HepG2 (cell line): Measurements from ENCODE around the gene DNALI1. TPM values are rescaled to one million over a fixed set of nuclear protein-coding genes. Genes with fewer than 3 reads are reported as not detected.
A peak's percentile ranks its signal among the peaks of the same experiment; 100 is the strongest.

Source experiments
- ATF3 ChIP-seq: sonication (generic); formaldehyde crosslinking; IDR thresholded peaks from 2 replicates; pipeline ENCODE4 v1.4.0; 2020; ENCODE audit warnings: missing genetic modification reagents
- BORCS8-MEF2B ChIP-seq: sonication (generic); formaldehyde crosslinking; IDR thresholded peaks from 2 replicates; pipeline ENCODE4 v1.8.0; 2022; ENCODE audit warnings: mild to moderate bottlenecking, missing genetic modification reagents
- CCDC6 ChIP-seq: sonication (generic); formaldehyde crosslinking; IDR thresholded peaks from 2 replicates; pipeline ENCODE4 v1.8.1; 2022; ENCODE audit warnings: mild to moderate bottlenecking, missing genetic modification reagents, moderate library complexity
- FOXA1 ChIP-seq, 2 experiments: fragments of 450-650 bp in 1 of 2; sonication (generic) in 1 of 2; formaldehyde crosslinking in 1 of 2; IDR thresholded peaks; 2 replicates each; pipeline versions ENCODE4 v1.4.0 to v1.6.1; 2016 to 2020; ENCODE audit warnings: missing genetic modification reagents in 1 of 2
- HDAC1 ChIP-seq: sonication (generic); formaldehyde crosslinking; IDR thresholded peaks from 2 replicates; pipeline ENCODE4 v1.5.1; 2020; ENCODE audit warnings: mild to moderate bottlenecking, missing genetic modification reagents
- KAT8 ChIP-seq: IDR thresholded peaks from 2 replicates; pipeline ENCODE4 v1.6.1; 2016; ENCODE audit warnings: missing genetic modification reagents, missing compliant biosample characterization
- MBD4 ChIP-seq: IDR thresholded peaks from 2 replicates; pipeline ENCODE4 v1.6.1; 2012; ENCODE audit warnings: low read length, inconsistent platforms, borderline replicate concordance
- NCOA5 ChIP-seq: sonication (generic); formaldehyde crosslinking; IDR thresholded peaks from 2 replicates; pipeline ENCODE4 v1.4.0; 2020; ENCODE audit warnings: missing genetic modification reagents
- NFKB2 ChIP-seq: sonication (generic); formaldehyde crosslinking; IDR thresholded peaks from 2 replicates; pipeline ENCODE4 v1.4.0; 2020; ENCODE audit warnings: missing genetic modification reagents, borderline replicate concordance
- NFYB ChIP-seq: sonication (generic); formaldehyde crosslinking; IDR thresholded peaks from 2 replicates; pipeline ENCODE4 v1.4.0; 2020; ENCODE audit warnings: missing genetic modification reagents
- NR1H2 ChIP-seq: sonication (generic); formaldehyde crosslinking; IDR thresholded peaks from 2 replicates; pipeline ENCODE4 v1.8.1; 2022; ENCODE audit warnings: low read depth, missing genetic modification reagents, borderline replicate concordance
- PHF8 ChIP-seq: sonication (generic); formaldehyde crosslinking; IDR thresholded peaks from 2 replicates; pipeline ENCODE4 v1.5.0; 2020; ENCODE audit warnings: missing genetic modification reagents
- RFX3 ChIP-seq: IDR thresholded peaks from 2 replicates; pipeline ENCODE4 v1.6.1; 2016; ENCODE audit warnings: missing biosample characterization, missing genetic modification reagents
- SNRNP70 ChIP-seq: fragments of 200-400 bp; formaldehyde crosslinking; IDR thresholded peaks from 2 replicates; pipeline ENCODE4 v1.6.1; 2017; ENCODE audit warnings: mild to moderate bottlenecking, low read depth, low read length, moderate library complexity
- TRAFD1 ChIP-seq: sonication (generic); formaldehyde crosslinking; IDR thresholded peaks from 2 replicates; pipeline ENCODE4 v1.5.1; 2020; ENCODE audit warnings: missing genetic modification reagents, mild to moderate bottlenecking, borderline replicate concordance
- ZBTB4 ChIP-seq: sonication (generic); formaldehyde crosslinking; IDR thresholded peaks from 2 replicates; pipeline ENCODE4 v1.4.0; 2020; ENCODE audit warnings: missing genetic modification reagents, mild to moderate bottlenecking, borderline replicate concordance
- ZBTB8A ChIP-seq: sonication (generic); formaldehyde crosslinking; IDR thresholded peaks from 2 replicates; pipeline ENCODE4 v1.4.0; 2020; ENCODE audit warnings: mild to moderate bottlenecking, low read depth, missing genetic modification reagents, borderline replicate concordance
- ZFY ChIP-seq: sonication (generic); formaldehyde crosslinking; IDR thresholded peaks from 2 replicates; pipeline ENCODE4 v1.4.0; 2020; ENCODE audit warnings: missing genetic modification reagents
- ZMYM4 ChIP-seq: sonication (generic); formaldehyde crosslinking; IDR thresholded peaks from 2 replicates; pipeline ENCODE4 v1.8.1; 2023; ENCODE audit warnings: mild to moderate bottlenecking, missing genetic modification reagents
- ZNF383 ChIP-seq: sonication (generic); formaldehyde crosslinking; IDR thresholded peaks from 2 replicates; pipeline ENCODE4 v1.4.0; 2020; ENCODE audit warnings: missing genetic modification reagents, mild to moderate bottlenecking, borderline replicate concordance
- ZNF460 ChIP-seq: sonication (generic); formaldehyde crosslinking; IDR thresholded peaks from 2 replicates; pipeline ENCODE4 v1.5.1; 2020; ENCODE audit warnings: missing genetic modification reagents, mild to moderate bottlenecking, borderline replicate concordance
- polyA plus RNA-seq, 8 experiments: library from polyadenylated mRNA; depleted of rRNA in 3 of 8; stranded (reverse) in 7 of 8; unstranded in 1 of 8; fragments of >200 nt; fragmentation: Illumina TruSeq in 4 of 8; extraction: Trizol in 4 of 8; gene quantifications; 2 replicates each; pipeline versions ENCODE4 v1.2.1 to v1.2.3, GENCODE V29; 2011 to 2016; ENCODE audit warnings: low read depth in 4 of 8, missing spikeins in 1 of 8, mixed read lengths in 1 of 8; ENCODE audit not compliant: insufficient read depth in 1 of 8
- total RNA-seq, 5 experiments: library from RNA; depleted of rRNA; stranded (reverse); fragments of >200 nt; fragmentation: Illumina TruSeq; extraction: Trizol; gene quantifications; 2 replicates each; pipeline ENCODE4 v1.2.3, GENCODE V29; 2016; ENCODE audit warnings: low read depth in 1 of 5
- TF ChIP-seq, protein P1 (sequence below): sonication (generic); formaldehyde crosslinking; IDR thresholded peaks from 2 replicates; pipeline ENCODE4 v1.4.0; 2020; ENCODE audit warnings: missing genetic modification reagents
- TF ChIP-seq, protein P2 (sequence below): sonication (generic); formaldehyde crosslinking; IDR thresholded peaks from 2 replicates; pipeline ENCODE4 v1.4.0; 2020; ENCODE audit warnings: mild to moderate bottlenecking, missing genetic modification reagents

The DNALI1 gene
- total and polyA plus RNA-seq, 2 of the 13 experiments (the other 11 are each of a cell fraction or from before 2014, with no cell fraction given), result 0.42 to 0.70 TPM

DNA sequence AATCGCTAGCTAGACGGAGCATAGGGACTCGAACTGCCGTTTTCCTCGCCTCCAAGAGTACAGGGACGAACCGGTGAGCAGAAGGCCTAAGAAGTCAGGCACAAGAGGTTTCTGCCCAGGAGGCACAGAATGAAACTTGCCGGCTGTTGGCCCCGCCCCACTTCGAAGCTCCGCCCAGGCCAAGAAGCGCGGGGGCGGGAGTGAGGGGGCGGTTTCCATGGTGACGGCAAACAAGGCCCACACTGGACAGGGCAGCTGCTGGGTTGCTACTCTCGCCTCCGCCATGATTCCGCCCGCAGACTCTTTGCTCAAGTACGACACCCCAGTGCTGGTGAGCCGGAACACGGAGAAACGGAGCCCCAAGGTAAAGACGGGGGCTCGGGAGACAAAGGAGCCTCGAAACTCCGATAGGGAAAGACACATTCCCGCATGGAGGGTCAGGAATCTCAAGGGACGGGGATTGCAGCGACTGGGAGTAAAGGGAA lies at the start of gene DNALI1 (continued):
- TF ChIP-seq NCOA5 (CRISPR knock-in tag) (no peak), ZNF460 (no peak), MBD4 (no peak), ATF3 (CRISPR knock-in tag) (no peak), ZBTB4 (CRISPR knock-in tag) (0 out of 2 replicates have a peak, but pooled peaks have one; percentile 46), NFYB (CRISPR knock-in tag) (no peak), NR1H2 (CRISPR knock-in tag) (no peak), BORCS8-MEF2B (CRISPR knock-in tag) (peak; percentile 17; the same call in 1 of the 2 replicates), PHF8 (no peak), ZBTB8A (no peak), TRAFD1 (CRISPR knock-in tag) (0 out of 2 replicates have a peak, but pooled peaks have one; percentile 36), SNRNP70 (no peak), FOXA1 (IDR thresholded peaks at IDR 0.05) (no peak), FOXA1 (CRISPR knock-in tag; IDR thresholded peaks at IDR 0.05) (0 out of 2 replicates have a peak, but pooled peaks have one; percentile 20), ZNF383 (CRISPR knock-in tag) (no peak), CCDC6 (no peak), ZMYM4 (CRISPR knock-in tag) (no peak), ZFY (CRISPR knock-in tag) (peak; percentile 18; the same call in 1 of the 2 replicates), RFX3 (CRISPR knock-in tag) (peak; percentile 82), HDAC1 (0 out of 2 replicates have a peak, but pooled peaks have one; percentile 39), NFKB2 (CRISPR knock-in tag) (no peak), KAT8 (CRISPR knock-in tag) (no peak)
- TF ChIP-seq, protein P1, sequence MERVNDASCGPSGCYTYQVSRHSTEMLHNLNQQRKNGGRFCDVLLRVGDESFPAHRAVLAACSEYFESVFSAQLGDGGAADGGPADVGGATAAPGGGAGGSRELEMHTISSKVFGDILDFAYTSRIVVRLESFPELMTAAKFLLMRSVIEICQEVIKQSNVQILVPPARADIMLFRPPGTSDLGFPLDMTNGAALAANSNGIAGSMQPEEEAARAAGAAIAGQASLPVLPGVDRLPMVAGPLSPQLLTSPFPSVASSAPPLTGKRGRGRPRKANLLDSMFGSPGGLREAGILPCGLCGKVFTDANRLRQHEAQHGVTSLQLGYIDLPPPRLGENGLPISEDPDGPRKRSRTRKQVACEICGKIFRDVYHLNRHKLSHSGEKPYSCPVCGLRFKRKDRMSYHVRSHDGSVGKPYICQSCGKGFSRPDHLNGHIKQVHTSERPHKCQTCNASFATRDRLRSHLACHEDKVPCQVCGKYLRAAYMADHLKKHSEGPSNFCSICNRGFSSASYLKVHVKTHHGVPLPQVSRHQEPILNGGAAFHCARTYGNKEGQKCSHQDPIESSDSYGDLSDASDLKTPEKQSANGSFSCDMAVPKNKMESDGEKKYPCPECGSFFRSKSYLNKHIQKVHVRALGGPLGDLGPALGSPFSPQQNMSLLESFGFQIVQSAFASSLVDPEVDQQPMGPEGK (CRISPR knock-in tag), result peak; percentile 75
- TF ChIP-seq, protein P2, sequence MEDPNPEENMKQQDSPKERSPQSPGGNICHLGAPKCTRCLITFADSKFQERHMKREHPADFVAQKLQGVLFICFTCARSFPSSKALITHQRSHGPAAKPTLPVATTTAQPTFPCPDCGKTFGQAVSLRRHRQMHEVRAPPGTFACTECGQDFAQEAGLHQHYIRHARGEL (CRISPR knock-in tag), result no peak
